Loucy (cell line): ENCODE data around the gene HNRNPF.

Experiments
- EZH2phosphoT487 ChIP-seq: fragments of 200-600 bp; IDR thresholded peaks from 2 replicates; pipeline ENCODE4 v1.6.1; 2018; ENCODE audit warnings: antibody characterized with exemption, mild to moderate bottlenecking, moderate library complexity, borderline replicate concordance
- TF ChIP-seq, protein P1 (sequence below): fragments of 200-600 bp; sonication (generic); conservative IDR thresholded peaks from 2 replicates; pipeline ENCODE4 v1.5.1; 2014; ENCODE audit warnings: mild to moderate bottlenecking, antibody characterized with exemption, low read length

DNA sequence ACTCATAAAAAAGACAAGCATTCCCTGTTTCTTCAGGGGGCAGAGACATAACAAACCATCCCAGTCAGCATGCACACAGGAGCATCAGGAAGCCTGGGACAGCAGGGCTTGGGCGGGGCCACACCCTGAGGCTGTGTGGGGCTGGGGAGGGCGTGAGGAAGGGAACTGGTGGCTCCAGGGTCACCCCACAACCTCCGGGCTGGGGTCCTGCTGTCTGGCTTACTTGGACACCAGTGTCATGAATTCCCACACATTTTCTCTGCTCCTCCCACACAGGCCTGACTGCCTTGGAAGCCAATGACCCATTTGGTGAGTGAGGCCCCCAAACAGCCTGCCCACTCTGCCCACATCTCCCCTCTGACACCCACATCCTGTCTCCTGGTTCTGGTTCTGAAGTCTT, 34.8 kb downstream of the HNRNPF start:
- TF ChIP-seq, protein P1, sequence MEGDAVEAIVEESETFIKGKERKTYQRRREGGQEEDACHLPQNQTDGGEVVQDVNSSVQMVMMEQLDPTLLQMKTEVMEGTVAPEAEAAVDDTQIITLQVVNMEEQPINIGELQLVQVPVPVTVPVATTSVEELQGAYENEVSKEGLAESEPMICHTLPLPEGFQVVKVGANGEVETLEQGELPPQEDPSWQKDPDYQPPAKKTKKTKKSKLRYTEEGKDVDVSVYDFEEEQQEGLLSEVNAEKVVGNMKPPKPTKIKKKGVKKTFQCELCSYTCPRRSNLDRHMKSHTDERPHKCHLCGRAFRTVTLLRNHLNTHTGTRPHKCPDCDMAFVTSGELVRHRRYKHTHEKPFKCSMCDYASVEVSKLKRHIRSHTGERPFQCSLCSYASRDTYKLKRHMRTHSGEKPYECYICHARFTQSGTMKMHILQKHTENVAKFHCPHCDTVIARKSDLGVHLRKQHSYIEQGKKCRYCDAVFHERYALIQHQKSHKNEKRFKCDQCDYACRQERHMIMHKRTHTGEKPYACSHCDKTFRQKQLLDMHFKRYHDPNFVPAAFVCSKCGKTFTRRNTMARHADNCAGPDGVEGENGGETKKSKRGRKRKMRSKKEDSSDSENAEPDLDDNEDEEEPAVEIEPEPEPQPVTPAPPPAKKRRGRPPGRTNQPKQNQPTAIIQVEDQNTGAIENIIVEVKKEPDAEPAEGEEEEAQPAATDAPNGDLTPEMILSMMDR: no peak
- TF ChIP-seq EZH2phosphoT487: no peak
